ENCODE data around the gene SLC18B1. TPM values are rescaled to one million over a fixed set of nuclear protein-coding genes. Genes with fewer than 3 reads are reported as not detected.

SLC18B1 gene
- total and polyA plus RNA-seq, 2 of the 13 experiments (the other 11 are each of a cell fraction or from before 2014, with no cell fraction given) = 11.4 to 13.8 TPM

GRCh38 chr6:132818404-132819359 lies 20.2 kb upstream of the SLC18B1 start (continued):
- no peak for TF ChIP-seq ZNF260 (CRISPR knock-in tag; IDR thresholded peaks at IDR 0.05; ENCODE audit: borderline replicate concordance, low read depth)
- TF ChIP-seq EZH2 (conservative IDR thresholded peaks at IDR 0.05; ENCODE audit: low read depth, low read length) = no peak
- TF ChIP-seq BCL6 (CRISPR knock-in tag; IDR thresholded peaks at IDR 0.05) = no peak
- no peak for TF ChIP-seq MED13 (CRISPR knock-in tag; IDR thresholded peaks at IDR 0.05)
- TF ChIP-seq ZNF878 (CRISPR knock-in tag; IDR thresholded peaks at IDR 0.05) = no peak
- TF ChIP-seq MBD4 (IDR thresholded peaks at IDR 0.05; ENCODE audit: borderline replicate concordance, low read length) = peak; percentile 54; the same call in 1 of the 2 replicates
- TF ChIP-seq IRF1 (CRISPR knock-in tag; IDR thresholded peaks at IDR 0.05; ENCODE audit: low read depth) = no peak
- TF ChIP-seq ZNF720 (CRISPR knock-in tag; IDR thresholded peaks at IDR 0.05) = no peak
- TF ChIP-seq NPAS2 (CRISPR knock-in tag; IDR thresholded peaks at IDR 0.05; ENCODE audit: borderline replicate concordance) = no peak; the same call in 1 of the 2 replicates
- TF ChIP-seq ZNF317 (CRISPR knock-in tag; IDR thresholded peaks at IDR 0.05) = no peak; the same call in 1 of the 2 replicates
- TF ChIP-seq ZMYM4 (CRISPR knock-in tag; IDR thresholded peaks at IDR 0.05) = no peak
- TF ChIP-seq ZNF335 (CRISPR knock-in tag; IDR thresholded peaks at IDR 0.05) = peak; percentile 54; the same call in 1 of the 2 replicates
- no peak for TF ChIP-seq ASH2L (IDR thresholded peaks at IDR 0.05; ENCODE audit: insufficient read length, low read depth, low read length)
- no peak; the same call in 1 of the 2 replicates for TF ChIP-seq RFXAP (CRISPR knock-in tag; IDR thresholded peaks at IDR 0.05; ENCODE audit: borderline replicate concordance)
- no peak for TF ChIP-seq CEBPB (IDR thresholded peaks at IDR 0.05; ENCODE audit: borderline replicate concordance, low read depth, low read length)
- TF ChIP-seq, protein P1, sequence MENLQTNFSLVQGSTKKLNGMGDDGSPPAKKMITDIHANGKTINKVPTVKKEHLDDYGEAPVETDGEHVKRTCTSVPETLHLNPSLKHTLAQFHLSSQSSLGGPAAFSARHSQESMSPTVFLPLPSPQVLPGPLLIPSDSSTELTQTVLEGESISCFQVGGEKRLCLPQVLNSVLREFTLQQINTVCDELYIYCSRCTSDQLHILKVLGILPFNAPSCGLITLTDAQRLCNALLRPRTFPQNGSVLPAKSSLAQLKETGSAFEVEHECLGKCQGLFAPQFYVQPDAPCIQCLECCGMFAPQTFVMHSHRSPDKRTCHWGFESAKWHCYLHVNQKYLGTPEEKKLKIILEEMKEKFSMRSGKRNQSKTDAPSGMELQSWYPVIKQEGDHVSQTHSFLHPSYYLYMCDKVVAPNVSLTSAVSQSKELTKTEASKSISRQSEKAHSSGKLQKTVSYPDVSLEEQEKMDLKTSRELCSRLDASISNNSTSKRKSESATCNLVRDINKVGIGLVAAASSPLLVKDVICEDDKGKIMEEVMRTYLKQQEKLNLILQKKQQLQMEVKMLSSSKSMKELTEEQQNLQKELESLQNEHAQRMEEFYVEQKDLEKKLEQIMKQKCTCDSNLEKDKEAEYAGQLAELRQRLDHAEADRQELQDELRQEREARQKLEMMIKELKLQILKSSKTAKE (CRISPR knock-in tag; IDR thresholded peaks at IDR 0.05; ENCODE audit: borderline replicate concordance) = no peak
- TF ChIP-seq, protein P2, sequence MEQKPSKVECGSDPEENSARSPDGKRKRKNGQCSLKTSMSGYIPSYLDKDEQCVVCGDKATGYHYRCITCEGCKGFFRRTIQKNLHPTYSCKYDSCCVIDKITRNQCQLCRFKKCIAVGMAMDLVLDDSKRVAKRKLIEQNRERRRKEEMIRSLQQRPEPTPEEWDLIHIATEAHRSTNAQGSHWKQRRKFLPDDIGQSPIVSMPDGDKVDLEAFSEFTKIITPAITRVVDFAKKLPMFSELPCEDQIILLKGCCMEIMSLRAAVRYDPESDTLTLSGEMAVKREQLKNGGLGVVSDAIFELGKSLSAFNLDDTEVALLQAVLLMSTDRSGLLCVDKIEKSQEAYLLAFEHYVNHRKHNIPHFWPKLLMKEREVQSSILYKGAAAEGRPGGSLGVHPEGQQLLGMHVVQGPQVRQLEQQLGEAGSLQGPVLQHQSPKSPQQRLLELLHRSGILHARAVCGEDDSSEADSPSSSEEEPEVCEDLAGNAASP (CRISPR knock-in tag; IDR thresholded peaks at IDR 0.05; ENCODE audit: borderline replicate concordance) = no peak
- TF ChIP-seq SNRNP70 (IDR thresholded peaks at IDR 0.05; ENCODE audit: low read depth, low read length) = no peak
- TF ChIP-seq ELF4 (CRISPR knock-in tag; IDR thresholded peaks at IDR 0.05; ENCODE audit: borderline replicate concordance) = peak; percentile 34; the same call in 1 of the 2 replicates
- TF ChIP-seq, protein P3, sequence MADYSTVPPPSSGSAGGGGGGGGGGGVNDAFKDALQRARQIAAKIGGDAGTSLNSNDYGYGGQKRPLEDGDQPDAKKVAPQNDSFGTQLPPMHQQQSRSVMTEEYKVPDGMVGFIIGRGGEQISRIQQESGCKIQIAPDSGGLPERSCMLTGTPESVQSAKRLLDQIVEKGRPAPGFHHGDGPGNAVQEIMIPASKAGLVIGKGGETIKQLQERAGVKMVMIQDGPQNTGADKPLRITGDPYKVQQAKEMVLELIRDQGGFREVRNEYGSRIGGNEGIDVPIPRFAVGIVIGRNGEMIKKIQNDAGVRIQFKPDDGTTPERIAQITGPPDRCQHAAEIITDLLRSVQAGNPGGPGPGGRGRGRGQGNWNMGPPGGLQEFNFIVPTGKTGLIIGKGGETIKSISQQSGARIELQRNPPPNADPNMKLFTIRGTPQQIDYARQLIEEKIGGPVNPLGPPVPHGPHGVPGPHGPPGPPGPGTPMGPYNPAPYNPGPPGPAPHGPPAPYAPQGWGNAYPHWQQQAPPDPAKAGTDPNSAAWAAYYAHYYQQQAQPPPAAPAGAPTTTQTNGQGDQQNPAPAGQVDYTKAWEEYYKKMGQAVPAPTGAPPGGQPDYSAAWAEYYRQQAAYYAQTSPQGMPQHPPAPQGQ (CRISPR knock-in tag; IDR thresholded peaks at IDR 0.05; ENCODE audit: borderline replicate concordance) = no peak

All from HepG2 (cell line).